GM20431 (cell line): ENCODE data around the gene TRPM2.

Experiments used
- in situ Hi-C: fragments of 300-500 bp; cut with MseI, MboI; formaldehyde crosslinking; loops from one replicate; pipeline ENCODE4 v1.15.0; 2020; ENCODE audit warnings: low sequenced_read_pairs; ENCODE audit not compliant: unreplicated experiment

Gene TRPM2

GRCh38 chr21:44450999-44451398, 97.6 kb downstream of the TRPM2 start:
- in situ Hi-C loops, result no loop called here

- in situ Hi-C loops, result no loop called here
These were observed 99.7 kb downstream of the TRPM2 start for GRCh38 chr21:44453120-44453519.

- in situ Hi-C loops, result no loop called here
These were observed 100.6 kb downstream of the TRPM2 start for GRCh38 chr21:44454058-44454457.

GRCh38 chr21:44454747-44455523, 101.5 kb downstream of the TRPM2 start, which contains the start of gene LRRC3:
Gene LRRC3, plus strand, starts transcription at chr21:44455510. Its CDS starts 1,135 bp downstream, at chr21:44456645.
- in situ Hi-C loops, result no loop called here

GRCh38 chr21:44455524-44456213, 102.2 kb downstream of the TRPM2 start:
- in situ Hi-C loops, result no loop called here

- in situ Hi-C loops, result no loop called here
These were observed 102.9 kb downstream of the TRPM2 start for GRCh38 chr21:44456214-44456914.

GRCh38 chr21:44456915-44457736, 103.7 kb downstream of the TRPM2 start:
- in situ Hi-C loops, result no loop called here

- in situ Hi-C loops, result no loop called here
These were observed 105.7 kb downstream of the TRPM2 start for GRCh38 chr21:44458971-44459711.

- in situ Hi-C loops, result no loop called here
These were observed 106.5 kb downstream of the TRPM2 start for GRCh38 chr21:44459712-44460440.

- in situ Hi-C loops, result no loop called here
These were observed 107.0 kb downstream of the TRPM2 start for GRCh38 chr21:44460441-44460755.

GRCh38 chr21:44461005-44461404, 107.6 kb downstream of the TRPM2 start:
- in situ Hi-C loops, result no loop called here

GRCh38 chr21:44461464-44462001, 108.1 kb downstream of the TRPM2 start:
- in situ Hi-C loops, result no loop called here

- in situ Hi-C loops, result no loop called here
These were observed 108.8 kb downstream of the TRPM2 start for GRCh38 chr21:44462086-44462833.

GRCh38 chr21:44462834-44463200, 109.4 kb downstream of the TRPM2 start:
- in situ Hi-C loops, result no loop called here

- in situ Hi-C loops, result no loop called here
These were observed 110.3 kb downstream of the TRPM2 start for GRCh38 chr21:44463724-44464123.

GRCh38 chr21:44464351-44464750, 110.9 kb downstream of the TRPM2 start:
- in situ Hi-C loops, result no loop called here

- in situ Hi-C loops, result no loop called here
These were observed 113.0 kb downstream of the TRPM2 start for GRCh38 chr21:44466351-44466954.
